ENCODE data around the gene WDR17.

GRCh38 chr4:176066757-176067156 lies 1.1 kb downstream of the WDR17 start:
- TF ChIP-seq POLR2A (IDR thresholded peaks at IDR 0.05), result no peak
- no peak for TF ChIP-seq POLR2AphosphoS5 (IDR thresholded peaks at IDR 0.05)
- TF ChIP-seq CTCF (IDR thresholded peaks at IDR 0.05), result no peak

Data from prostate gland (tissue), 2 donors.